Esophagus mucosa (tissue), 1 donor: ENCODE results near the gene PAX1. TPM values are rescaled to one million over a fixed set of nuclear protein-coding genes. Genes with fewer than 3 reads are reported as not detected.

Experiments
- ATAC-seq: fragments of 200-7000 bp; cut with Tn5 transposase; one replicate; pipeline ENCODE4 v1.9.1; 2020
- total RNA-seq: library from RNA; stranded (reverse); gene quantifications from one replicate; pipeline ENCODE4 v1.2.4, GENCODE V29; 2023
- donor health status: DM: yes; HTN: yes; CAD: no.

PAX1 gene
- total RNA-seq, 1 donor from 2014 or later, result not detected

DNA sequence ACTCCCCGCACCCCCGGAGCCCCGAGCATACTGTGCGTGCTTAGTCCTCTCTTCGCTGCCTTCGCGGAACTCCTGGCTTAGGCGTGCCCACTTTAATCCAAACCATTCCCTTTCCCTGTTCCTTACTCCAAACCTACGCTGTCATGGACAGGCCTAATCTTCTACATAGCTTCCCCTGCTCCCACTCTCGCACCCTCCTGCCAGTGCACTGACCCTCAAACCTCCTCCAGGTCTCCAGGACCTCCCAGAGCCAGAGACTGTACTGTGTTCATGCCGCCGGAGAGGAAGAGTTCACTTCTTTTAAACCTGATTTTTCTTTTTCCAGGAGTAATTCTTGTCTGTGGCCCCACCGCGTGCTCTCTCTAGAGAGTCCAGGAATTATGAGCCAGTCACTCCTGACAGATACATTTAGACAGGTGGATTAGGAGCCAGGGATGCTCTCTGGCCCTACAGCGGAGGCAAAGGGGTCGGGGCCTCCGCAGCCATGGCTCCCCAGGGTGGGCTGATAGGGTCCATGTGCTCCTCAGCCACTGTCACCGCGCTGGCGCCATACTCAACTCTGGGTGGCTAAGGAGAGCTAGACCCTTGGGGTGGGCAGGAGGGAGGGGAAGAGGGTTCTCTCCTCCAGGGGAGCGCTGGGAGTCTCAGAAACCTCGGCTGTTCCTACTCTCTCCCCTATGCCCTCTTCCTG, 1.6 kb upstream of the PAX1 start:
- ATAC-seq, result no peak

DNA sequence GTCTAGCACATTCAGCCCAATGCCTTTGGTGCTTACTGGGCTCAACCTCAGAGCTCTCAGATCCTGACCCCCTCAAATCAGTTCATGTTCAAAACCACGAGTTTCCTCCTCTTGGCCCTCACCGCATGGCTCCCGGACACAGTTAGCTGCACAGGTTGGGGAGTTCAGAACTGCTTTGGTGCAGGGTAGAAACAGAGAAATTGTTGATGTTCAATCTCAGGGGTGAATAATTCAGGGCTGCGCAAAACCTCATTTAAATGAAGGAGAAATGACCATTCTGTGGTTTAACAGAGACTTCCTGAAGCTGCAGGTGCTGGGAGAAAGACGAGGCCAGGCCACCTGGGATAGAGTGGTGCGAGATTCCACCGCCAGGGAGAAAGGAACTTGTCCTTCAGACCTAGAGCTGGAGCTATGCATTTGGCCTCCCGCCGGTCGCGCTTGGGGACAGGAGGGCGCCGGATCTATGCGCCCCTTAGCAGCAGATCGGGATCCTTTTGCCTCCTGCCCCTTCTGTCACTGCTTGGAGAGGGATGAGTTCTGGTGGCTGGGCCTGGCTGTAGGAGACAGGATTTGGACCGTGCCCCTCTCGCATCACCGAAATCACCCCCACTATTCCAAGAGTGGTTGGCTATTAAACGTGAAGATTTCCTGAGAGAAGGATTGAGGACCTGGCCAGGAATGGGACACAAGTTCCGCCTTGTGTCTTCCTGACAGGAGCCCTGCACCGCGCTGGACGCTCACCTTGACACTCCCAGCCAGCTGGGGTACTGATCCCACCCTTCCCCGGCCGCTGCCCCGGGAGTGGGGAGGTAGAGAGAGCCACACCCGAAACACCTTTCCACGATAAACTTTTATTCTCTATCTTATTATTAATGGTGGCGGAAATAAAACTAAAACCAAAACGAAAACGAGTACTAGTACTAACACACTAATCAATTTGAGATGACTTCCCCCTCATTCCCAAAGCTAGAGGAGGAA, 767 bp upstream of the PAX1 start:
- no peak for ATAC-seq

DNA sequence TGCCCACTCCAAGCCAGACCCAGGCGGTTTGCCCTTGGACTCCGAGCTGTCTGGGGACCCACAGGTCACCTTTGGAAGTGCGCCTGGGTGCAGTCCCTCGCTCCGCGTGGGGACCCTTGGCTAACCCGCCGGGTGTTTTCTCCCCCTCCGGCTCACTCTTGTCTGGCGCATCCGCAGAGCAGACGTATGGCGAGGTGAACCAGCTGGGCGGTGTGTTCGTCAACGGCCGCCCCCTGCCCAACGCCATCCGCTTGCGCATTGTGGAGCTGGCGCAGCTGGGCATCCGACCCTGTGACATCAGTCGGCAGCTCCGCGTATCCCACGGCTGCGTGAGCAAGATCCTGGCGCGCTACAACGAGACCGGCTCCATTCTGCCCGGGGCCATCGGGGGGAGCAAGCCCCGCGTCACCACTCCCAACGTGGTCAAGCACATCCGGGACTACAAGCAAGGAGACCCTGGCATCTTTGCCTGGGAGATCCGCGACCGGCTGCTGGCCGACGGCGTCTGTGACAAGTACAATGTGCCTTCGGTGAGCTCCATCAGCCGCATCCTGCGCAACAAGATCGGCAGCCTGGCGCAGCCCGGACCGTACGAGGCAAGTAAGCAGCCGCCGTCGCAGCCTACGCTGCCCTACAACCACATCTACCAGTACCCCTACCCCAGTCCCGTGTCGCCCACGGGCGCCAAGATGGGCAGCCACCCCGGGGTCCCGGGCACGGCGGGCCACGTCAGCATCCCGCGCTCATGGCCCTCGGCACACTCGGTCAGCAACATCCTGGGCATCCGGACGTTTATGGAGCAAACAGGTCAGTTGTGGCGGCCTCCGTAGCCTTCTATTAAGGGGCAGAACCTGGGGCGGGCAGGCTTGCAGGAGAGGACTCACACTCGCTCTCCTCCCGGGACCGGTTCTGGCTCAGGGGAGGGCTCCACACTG, 1.1 kb downstream of the PAX1 start:
- no peak for ATAC-seq

DNA sequence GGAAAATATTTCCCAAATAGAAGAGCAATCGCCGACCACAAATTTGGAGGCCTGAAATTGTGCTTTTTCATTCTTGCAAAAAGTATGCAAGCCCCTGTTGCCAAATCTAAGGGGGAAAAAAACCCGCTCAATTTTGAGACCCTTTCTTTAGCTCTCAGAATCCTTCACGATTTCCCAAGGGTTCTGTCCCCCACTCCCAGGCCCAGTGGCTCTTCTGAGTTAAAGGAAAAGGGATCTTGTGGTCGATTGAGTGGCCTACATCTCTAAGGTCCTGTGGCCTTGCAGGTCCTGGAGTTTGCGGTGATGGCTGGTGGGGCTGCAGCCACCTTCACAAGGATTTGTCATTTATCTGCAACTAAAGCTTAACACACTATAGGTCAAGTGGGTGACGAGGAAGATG, 1.8 kb downstream of the PAX1 start:
- no peak for ATAC-seq

DNA sequence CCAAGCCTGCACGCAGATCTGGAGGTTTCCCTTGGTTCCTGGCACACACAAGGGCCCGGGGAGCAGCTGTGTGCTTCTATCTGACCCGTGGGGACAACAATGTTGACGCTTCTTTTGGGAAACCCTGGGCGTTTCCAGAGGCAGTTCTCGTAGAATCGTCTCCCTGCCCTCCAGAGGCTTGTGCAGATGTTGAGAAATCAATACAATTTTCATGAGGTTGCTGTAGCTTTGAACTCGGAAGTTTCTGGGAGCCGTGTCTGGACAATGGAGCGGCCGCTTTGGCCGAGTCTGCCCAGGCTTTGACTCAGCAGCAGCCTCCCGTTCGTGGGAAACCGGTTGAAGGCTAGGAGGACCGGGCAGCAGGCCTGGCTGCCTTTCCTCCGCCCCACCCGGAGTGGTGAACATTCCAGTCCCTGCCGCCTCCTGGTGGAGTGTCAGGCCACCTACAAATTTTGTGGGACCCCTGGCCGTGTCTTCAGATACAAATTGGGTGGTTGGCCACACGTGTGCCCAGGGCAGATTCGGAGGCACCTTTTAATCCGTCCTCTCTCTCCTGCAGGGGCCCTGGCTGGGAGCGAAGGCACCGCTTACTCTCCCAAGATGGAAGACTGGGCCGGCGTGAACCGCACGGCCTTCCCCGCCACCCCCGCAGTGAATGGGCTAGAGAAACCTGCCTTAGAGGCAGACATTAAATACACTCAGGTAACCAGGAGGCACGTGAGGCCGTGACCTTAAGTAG, 2.7 kb downstream of the PAX1 start:
- ATAC-seq, result no peak

DNA sequence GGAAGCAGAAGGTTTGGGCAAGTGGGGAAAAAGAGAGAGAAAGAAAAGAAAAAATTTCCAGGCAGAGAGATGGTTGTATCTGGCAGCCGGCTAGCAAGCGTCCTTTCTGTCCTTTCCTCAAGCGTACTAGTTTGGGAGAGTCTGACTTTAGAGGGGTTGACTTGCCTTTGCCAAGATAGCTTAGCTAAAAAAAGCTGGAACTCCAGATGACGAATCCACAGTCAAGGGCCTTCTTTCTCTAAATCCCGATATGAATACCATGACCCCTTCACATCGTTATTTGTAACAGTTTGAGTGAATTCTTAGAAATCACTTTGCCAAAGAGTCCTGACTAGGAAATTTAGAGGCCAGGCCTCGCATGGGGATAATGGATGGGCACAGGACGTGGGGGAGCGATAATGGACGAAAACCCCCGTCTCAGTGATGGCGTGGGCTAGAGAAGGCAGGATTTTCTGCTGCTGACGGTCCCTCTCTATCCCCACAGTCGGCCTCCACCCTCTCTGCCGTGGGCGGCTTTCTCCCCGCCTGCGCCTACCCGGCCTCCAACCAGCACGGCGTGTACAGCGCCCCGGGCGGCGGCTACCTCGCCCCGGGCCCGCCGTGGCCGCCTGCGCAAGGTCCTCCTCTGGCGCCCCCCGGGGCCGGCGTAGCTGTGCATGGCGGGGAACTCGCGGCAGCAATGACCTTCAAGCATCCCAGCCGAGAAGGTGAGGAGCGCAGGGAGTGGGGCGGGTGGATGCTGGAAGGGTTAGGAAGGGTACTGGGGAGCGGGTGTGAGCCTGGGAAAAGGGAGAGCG, 3.5 kb downstream of the PAX1 start:
- no peak for ATAC-seq

DNA sequence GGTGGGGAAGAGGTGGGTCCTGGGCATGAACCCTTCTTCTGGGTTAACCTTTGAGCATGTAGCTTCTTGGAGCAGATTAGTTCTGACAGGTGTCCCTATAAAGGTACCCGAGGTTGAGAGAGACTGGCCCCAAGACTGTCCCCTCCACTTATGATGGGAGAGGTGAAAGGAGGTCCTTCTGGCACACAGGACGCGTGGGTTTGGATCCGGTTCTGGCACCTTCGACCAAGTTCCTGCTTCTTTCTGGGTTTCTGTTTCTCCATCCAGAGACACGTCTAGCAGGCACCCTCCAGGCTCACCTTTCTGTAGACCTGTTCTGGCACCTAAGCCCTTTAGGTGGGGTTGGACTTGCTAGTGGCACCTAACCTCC, 4.1 kb downstream of the PAX1 start:
- ATAC-seq, result no peak

DNA sequence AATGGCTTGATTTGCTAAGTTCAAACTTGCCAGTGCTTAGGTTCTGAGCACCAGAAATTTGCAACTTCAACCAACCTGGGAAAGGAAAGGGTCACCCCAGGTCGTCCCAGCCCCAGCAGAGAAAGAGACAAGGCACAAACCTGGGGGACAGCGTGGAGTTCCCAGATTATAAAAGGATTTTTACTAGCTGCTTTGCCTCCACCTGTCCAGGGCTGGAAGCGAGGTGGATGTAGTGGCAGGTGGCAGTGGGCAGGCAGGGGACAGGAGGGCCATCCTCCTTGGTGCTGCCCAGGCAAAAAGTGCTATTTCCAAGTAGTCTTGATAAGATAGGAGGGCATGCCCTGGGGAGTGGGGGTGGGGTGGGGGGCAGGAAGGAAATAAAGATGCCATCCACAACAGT, 4.9 kb downstream of the PAX1 start:
- no peak for ATAC-seq

DNA sequence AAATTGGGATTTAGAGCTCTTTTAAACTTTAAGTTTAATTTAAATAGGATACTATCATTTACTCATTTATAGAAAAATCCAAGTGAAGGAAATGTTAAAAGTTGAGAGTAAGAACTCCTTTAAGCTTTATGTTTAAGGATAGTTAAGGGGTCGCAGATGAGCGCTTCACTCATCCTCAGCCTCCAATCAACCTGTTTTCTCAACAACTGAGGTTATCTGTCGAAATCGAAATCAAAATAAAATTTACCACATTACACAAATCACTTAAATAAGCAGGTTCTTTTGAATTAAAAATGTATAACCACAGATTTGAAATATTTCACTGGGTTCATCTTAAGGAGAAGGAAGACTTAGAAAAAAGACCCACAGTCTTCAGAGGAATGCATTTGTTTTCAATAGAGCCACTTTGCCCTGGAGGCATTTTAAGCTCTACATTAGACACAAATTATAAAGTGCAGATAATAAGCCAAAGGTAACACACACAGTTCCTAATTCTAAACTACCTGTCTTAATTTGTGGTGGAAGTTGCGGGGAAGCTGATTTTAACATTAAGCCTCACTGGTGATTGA, 5.5 kb downstream of the PAX1 start:
- ATAC-seq, result no peak

DNA sequence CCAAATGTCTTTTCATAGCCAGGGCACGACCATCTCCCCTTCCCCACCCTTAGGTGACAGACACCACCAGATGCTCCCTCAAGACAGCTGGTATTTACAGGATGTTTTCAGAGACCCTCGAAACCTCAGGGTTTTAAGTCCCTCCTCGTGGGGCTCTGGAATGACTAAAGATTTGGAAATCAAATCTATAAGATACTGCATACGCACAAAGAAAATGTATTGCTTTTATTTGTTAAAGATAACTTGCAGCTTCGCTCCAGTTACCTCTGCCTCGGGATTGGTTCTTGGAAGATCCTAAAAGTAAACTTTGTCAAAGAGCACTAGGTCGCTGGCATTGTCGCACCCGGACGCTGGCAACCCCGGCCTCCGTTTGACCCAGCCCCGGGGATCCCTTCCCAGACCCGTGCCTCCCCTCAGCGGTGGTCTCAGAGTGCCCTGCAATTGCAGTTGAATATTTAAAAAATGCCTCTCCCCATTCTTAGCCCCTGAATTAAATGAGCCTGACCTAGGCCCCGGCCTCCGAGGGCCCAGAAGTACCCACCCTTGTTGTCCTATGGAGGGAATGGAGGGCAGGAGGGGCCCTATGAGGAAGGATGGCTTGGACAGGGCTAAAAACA, 7.1 kb downstream of the PAX1 start:
- ATAC-seq, result no peak

DNA sequence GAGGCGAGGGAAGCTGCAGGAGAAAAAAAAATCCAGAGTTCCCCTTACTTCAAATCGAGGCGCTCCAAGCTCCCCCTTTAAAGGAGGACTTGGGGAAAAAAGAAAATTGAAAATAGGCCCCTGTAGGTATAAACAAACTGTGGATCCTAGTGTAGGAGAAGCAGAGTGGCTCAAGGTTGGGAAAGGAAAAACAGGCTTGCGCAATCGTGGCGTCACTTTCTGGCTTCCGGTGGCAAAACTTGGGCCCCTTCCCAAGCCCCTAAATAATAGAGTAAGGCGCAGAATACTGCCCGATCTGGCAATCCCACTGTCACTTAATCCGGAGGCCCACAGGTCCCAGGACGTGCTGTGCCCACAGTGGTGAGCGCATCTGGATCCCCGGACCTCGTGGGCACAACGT, 8.0 kb downstream of the PAX1 start:
- no peak for ATAC-seq

DNA sequence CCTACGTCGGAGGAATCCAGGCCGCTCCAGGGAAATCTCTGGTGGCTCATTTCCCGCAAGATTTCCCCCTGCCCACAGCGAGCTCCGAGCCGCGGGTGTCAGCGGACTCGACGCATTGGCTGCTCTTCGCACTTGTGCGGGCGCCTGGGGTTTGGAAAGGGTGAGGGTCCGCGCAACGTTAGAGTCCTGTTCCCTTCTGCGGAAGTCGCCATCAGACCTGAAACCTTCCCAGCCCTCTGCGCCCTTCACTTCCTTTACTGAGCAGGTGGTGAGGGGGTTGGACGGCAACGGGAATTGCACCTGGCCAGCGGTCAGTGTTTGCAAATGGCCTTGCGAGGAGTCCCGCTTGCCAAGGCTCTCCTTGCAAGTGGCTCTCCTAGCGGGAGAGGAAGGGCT, 8.4 kb downstream of the PAX1 start:
- ATAC-seq, result no peak

DNA sequence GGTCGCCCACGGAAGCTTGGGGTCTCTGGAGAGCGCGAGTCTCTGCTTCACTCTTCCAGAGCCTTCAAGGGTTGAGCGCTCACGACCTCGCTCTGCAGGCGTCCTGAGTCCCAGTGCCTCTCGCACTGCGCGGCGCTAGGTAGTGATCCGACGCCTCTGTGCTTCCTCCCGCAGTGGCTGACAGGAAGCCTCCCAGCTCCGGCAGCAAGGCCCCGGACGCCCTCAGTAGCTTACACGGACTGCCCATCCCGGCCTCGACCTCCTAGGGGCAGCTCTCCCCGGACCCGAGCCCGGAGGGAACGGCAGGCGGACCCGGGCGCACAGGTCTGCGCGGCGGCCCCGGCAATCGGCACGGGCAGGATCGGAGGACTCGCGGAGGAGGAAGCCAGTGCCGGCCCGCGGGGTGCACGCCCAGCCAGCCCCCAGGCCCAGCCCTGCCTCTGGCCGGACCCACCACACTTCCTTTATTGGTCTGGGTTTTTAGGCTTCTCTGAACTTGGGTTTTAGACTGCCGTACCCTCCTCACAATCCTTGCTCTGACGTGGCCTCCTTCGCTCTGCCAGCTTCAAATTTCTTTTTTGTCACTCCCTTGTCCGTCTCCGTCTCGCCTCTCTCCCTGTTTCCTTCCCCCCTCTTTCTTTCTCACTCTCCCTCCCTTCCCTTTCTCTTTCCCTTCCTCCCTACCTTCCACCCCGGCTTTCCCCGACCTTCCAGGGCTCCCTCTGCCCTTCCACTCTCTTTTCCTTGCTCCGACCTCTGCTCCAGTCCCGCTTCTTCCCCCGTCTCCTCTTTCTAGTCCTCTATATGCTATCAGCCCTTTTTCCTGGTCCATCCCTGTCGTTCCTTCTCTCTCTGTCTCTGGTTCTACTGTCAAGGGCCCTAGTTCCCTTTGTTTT, 9.1 kb downstream of the PAX1 start:
- no peak for ATAC-seq

DNA sequence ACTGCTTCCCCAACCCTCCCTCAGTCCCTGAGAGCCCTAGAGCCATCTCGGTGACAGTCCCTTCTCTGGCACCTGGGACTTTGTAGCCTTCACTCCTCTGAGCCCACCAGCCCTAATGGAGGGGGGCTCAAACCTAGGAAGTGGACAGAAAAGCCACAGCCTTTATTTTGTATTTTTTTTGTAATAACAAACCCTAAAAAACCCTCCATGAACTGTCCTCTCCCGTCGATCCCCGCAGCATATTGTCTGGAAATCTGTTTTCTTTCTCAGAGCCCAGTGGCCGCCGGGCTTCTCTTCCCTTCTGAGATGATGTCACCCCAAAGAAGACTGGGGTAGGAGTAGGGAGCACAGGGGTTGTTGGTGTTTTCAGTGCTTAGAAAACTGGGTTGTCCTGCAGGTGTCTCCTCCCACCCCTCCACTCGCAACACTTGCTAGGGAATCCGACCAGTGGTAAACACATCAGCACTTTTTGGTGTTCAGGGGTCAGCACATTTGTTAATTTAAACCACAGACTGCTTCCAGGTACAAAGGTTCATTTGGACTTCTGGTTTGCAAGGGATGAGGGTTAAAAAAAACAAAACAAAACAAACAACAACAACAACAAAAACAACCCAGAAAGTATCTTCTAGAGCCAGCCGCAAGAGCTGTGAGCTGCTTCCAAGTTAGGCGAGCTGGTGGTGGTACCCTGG, 9.9 kb downstream of the PAX1 start:
- no peak for ATAC-seq

DNA sequence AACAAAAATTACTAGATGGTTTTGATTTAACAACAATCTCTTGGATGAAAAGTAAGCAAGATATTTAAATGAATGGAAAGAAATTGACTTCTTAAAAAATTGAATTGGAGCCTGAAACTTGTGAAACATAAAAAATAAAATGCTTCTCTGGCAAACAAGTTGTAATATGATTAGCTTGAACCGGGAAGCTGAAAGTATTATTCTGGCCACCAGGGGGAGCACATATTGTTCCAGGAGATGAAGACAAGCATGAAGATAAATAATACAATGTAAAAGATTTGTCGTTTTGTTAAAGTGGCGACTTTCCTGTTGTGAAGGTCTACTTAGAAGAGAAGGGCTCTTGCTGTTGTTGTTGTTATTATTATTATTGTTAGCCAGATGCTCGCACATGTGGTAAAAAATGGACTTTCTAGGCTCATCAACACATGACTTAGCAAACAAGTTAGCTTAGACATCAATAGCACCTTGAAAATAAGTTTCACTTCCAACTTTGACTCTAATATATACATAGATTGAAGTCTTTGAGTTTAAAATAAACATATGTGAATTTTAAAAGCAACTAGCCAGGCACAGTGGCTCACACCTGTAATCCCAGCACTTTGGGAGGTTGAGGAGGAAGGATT, 14.2 kb downstream of the PAX1 start:
- no peak for ATAC-seq

DNA sequence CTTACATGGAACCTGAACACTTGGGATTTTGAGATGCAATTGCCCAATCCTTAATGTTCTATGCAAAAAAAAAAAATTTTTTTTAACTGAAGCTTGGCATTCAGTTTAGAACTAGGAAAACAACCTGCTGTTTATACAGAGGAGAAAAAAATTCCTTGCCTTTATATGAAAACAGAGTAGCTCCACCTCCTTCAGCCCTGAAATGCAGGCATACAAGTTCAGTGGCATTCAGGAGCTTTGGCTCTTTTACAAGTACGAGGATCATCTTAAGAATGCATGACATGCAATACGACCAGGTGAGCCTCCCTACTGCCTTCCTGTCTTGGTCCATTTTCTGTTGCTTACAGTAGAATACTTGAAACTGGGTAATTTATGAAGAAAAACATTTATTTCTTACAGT, 20.4 kb downstream of the PAX1 start:
- peak; percentile 59 for ATAC-seq

DNA sequence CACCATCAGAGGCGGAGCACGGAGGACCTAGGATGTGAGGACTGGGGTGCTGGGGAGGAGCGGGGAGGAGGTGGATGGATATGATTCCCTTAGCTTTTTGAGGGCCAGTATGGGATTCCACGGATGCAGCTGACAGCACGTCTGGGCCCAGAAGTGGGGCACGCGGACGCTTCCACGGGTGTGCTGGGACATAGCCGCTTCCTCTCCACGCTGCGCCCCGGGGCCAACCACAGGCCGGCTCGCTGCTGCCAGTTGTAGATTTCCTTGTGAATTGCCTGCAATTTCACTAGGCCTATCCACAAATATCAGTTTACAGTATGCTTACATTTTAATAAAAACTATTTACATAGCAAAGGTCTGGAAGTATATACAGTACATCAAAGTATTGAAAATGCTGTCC, 23.9 kb downstream of the PAX1 start:
- no peak for ATAC-seq

DNA sequence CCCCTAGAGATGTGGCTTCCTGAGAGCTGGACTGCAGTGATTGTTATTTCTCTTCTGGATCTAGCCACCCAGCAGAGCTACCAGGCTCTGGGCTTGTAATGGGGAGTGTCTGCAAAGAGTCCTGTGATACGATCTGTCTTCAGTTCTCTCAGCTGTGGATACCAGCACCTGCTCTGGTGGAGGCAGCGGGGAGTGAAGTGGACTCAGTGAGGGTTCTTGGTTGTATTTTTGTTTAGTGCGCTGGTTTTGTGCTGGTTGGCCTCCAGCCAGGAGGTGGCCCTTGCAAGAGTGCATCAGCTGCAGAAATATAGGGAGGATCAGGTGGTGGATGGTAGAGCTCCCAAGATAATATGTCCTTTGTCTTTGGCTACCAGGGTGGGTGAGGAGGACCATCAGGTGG, 33.7 kb downstream of the PAX1 start:
- no peak for ATAC-seq
